Stimulated activated CD4-positive, alpha-beta T cell treated with anti-CD3 and anti-CD28 coated beads, Interleukin-12 subunit alpha, Interleukin-12 subunit beta, amount 100 ng/mL, for 24 hours (primary cell): ENCODE results near the gene ARHGAP5.

Experiments
- DNase-seq, 2 experiments: peaks; one replicate each; pipeline ENCODE4 v3.0.0-alpha.2; 2020; ENCODE audit warnings: low read depth in 2 of 2

Gene ARHGAP5

GRCh38 chr14:32171469-32171868 is 94.4 kb downstream of the ARHGAP5 start:
- DNase-seq: no peak

- no peak for DNase-seq
These were observed 106.3 kb downstream of the ARHGAP5 start for GRCh38 chr14:32183151-32184058.

- no peak for DNase-seq
These were observed 108.0 kb downstream of the ARHGAP5 start for GRCh38 chr14:32185097-32185496.

GRCh38 chr14:32186248-32186647 is 109.1 kb downstream of the ARHGAP5 start:
- no peak for DNase-seq

- DNase-seq: no peak
These were observed 112.7 kb downstream of the ARHGAP5 start for GRCh38 chr14:32189811-32190210.

GRCh38 chr14:32190673-32191072 is 113.6 kb downstream of the ARHGAP5 start:
- no peak for DNase-seq

- no peak for DNase-seq
These were observed 115.7 kb downstream of the ARHGAP5 start for GRCh38 chr14:32192712-32193373.

GRCh38 chr14:32193532-32193931 is 116.4 kb downstream of the ARHGAP5 start:
- DNase-seq: no peak

- DNase-seq: no peak
These were observed 118.5 kb downstream of the ARHGAP5 start for GRCh38 chr14:32195636-32196035.

GRCh38 chr14:32197919-32198318 is 120.8 kb downstream of the ARHGAP5 start:
- DNase-seq: no peak

GRCh38 chr14:32200368-32201192 is 123.5 kb downstream of the ARHGAP5 start:
- no peak for DNase-seq

GRCh38 chr14:32201193-32201815 is 124.2 kb downstream of the ARHGAP5 start:
- DNase-seq: peak; percentile 55 to 78

- no peak for DNase-seq
These were observed 124.8 kb downstream of the ARHGAP5 start, which contains the start of gene RNU6-7 for GRCh38 chr14:32201816-32202490. Gene RNU6-7, plus strand, starts transcription at chr14:32202045.

- DNase-seq: no peak
These were observed 125.4 kb downstream of the ARHGAP5 start for GRCh38 chr14:32202491-32202997.

- peak; percentile 74 to 82 for DNase-seq
These were observed 126.1 kb downstream of the ARHGAP5 start, which contains the start of gene RNU6-8 for GRCh38 chr14:32202998-32203882. Gene RNU6-8, minus strand, starts transcription at chr14:32203269.

- no peak for DNase-seq
These were observed 126.8 kb downstream of the ARHGAP5 start for GRCh38 chr14:32203928-32204357.

GRCh38 chr14:32205554-32205953 is 128.4 kb downstream of the ARHGAP5 start:
- DNase-seq: no peak

- no peak for DNase-seq
These were observed 128.9 kb downstream of the ARHGAP5 start for GRCh38 chr14:32205984-32206383.

- DNase-seq: no peak
These were observed 129.4 kb downstream of the ARHGAP5 start for GRCh38 chr14:32206552-32206951.

- no peak for DNase-seq
These were observed 131.4 kb downstream of the ARHGAP5 start for GRCh38 chr14:32208490-32208889.
